ENCODE data around the gene CDHR5. TPM values are rescaled to one million over a fixed set of nuclear protein-coding genes. Genes with fewer than 3 reads are reported as not detected.

Gene CDHR5
- polyA plus RNA-seq, 1 donor (not counting 4 experiments of a cell fraction or from before 2014, with no cell fraction given) = not detected

GRCh38 chr11:619628-620050 lies 5.1 kb downstream of the CDHR5 start:
- H3K36me3 ChIP-seq (ENCODE audit: control insufficient read depth in 2 of 2, extremely low read depth in 1 of 2, insufficient read depth in 2 of 2, low read length in 2 of 2) = no peaks in the 10 kb centered on the region
- H3K27me3 ChIP-seq (ENCODE audit: control insufficient read depth, extremely low read depth, insufficient read depth, low read length) = no peaks in the 10 kb centered on the region
- DNase-seq (ENCODE audit: low read depth, low spot score) = no peak

GRCh38 chr11:618856-619627 lies 5.7 kb downstream of the CDHR5 start:
- peaks cover 7% of the 10 kb centered on the region for H3K4me1 ChIP-seq (ENCODE audit: control insufficient read depth, extremely low read depth, insufficient read depth, low read length)
- no peaks in the 10 kb centered on the region for H4K20me1 ChIP-seq (ENCODE audit: control insufficient read depth, extremely low read depth, insufficient read depth, low read length)
- H3K36me3 ChIP-seq (ENCODE audit: control insufficient read depth in 2 of 2, extremely low read depth in 1 of 2, insufficient read depth in 2 of 2, low read length in 2 of 2) = no peaks in the 10 kb centered on the region
- no peak overlapping the region for H3K9ac ChIP-seq (ENCODE audit: control insufficient read depth, extremely low read depth, insufficient read depth, low read length)
- FAIRE-seq (no peak), DNase-seq (ENCODE audit: low read depth, low spot score) (no peak)
- dilution Hi-C loops (cut with MboI; ENCODE audit: extremely low pct_ligation_motif_present, low sequenced_read_pairs) = no loop called here
- no peak for TF ChIP-seq CTCF (optimal IDR thresholded peaks at IDR 0.05 in 1 of 3, IDR thresholded peaks at IDR 0.05 in 1 of 3, conservative IDR thresholded peaks at IDR 0.05 in 1 of 3; ENCODE audit: extremely low read depth in 1 of 3, insufficient read depth in 2 of 3, low read length in 3 of 3)
- TF ChIP-seq EZH2 (IDR thresholded peaks at IDR 0.05; ENCODE audit: low read length) = no peak
- no peak overlapping the region for H3K27ac ChIP-seq (ENCODE audit: control insufficient read depth, insufficient read depth, low read length)
- no peak overlapping the region for H3K4me3 ChIP-seq (ENCODE audit: control insufficient read depth in 2 of 3, extremely low read depth in 1 of 3, insufficient read depth in 2 of 3, low read depth in 1 of 3, low read length in 3 of 3)
- H2AFZ ChIP-seq (ENCODE audit: control insufficient read depth, low read length) = no peak overlapping the region
- no peaks in the 10 kb centered on the region for H3K27me3 ChIP-seq (ENCODE audit: control insufficient read depth, extremely low read depth, insufficient read depth, low read length)
- no peaks in the 10 kb centered on the region for H3K9me1 ChIP-seq (ENCODE audit: control insufficient read depth, extremely low read depth, insufficient read depth, low read length)
- H3K4me2 ChIP-seq (ENCODE audit: control insufficient read depth, extremely low read depth, insufficient read depth, low read depth, low read length) = no peak overlapping the region
- H3K79me2 ChIP-seq (ENCODE audit: control insufficient read depth, insufficient read depth, low read length) = peaks cover 2% of the 10 kb centered on the region
- H3K9me3 ChIP-seq (ENCODE audit: control insufficient read depth, low read depth, low read length) = no peaks in the 10 kb centered on the region

More at GRCh38 chr11:619628-620050, 5.1 kb downstream of the CDHR5 start:
- no peaks in the 10 kb centered on the region for H4K20me1 ChIP-seq (ENCODE audit: control insufficient read depth, extremely low read depth, insufficient read depth, low read length)
- no peak overlapping the region for H3K9ac ChIP-seq (ENCODE audit: control insufficient read depth, extremely low read depth, insufficient read depth, low read length)
- dilution Hi-C loops (cut with MboI; ENCODE audit: extremely low pct_ligation_motif_present, low sequenced_read_pairs) = no loop called here
- no peak overlapping the region for H3K27ac ChIP-seq (ENCODE audit: control insufficient read depth, insufficient read depth, low read length)
- H3K4me2 ChIP-seq (ENCODE audit: control insufficient read depth, extremely low read depth, insufficient read depth, low read depth, low read length) = no peak overlapping the region
- no peaks in the 10 kb centered on the region for H3K9me3 ChIP-seq (ENCODE audit: control insufficient read depth, low read depth, low read length)
- H3K9me1 ChIP-seq (ENCODE audit: control insufficient read depth, extremely low read depth, insufficient read depth, low read length) = no peaks in the 10 kb centered on the region
- peaks cover 2% of the 10 kb centered on the region for H3K79me2 ChIP-seq (ENCODE audit: control insufficient read depth, insufficient read depth, low read length)
- no peak overlapping the region for H3K4me3 ChIP-seq (ENCODE audit: control insufficient read depth in 2 of 3, extremely low read depth in 1 of 3, insufficient read depth in 2 of 3, low read depth in 1 of 3, low read length in 3 of 3)
- H3K4me1 ChIP-seq (ENCODE audit: control insufficient read depth, extremely low read depth, insufficient read depth, low read length) = peaks cover 1% of the 10 kb centered on the region
- no peak for FAIRE-seq
- no peak overlapping the region for H2AFZ ChIP-seq (ENCODE audit: control insufficient read depth, low read length)
- TF ChIP-seq EZH2 (IDR thresholded peaks at IDR 0.05; ENCODE audit: low read length) (no peak), CTCF (optimal IDR thresholded peaks at IDR 0.05 in 1 of 3, IDR thresholded peaks at IDR 0.05 in 1 of 3, conservative IDR thresholded peaks at IDR 0.05 in 1 of 3; ENCODE audit: extremely low read depth in 1 of 3, insufficient read depth in 2 of 3, low read length in 3 of 3) (no peak)

Data from keratinocyte (primary cell).